ENCODE measurements around the gene PEMT. TPM values are rescaled to one million over a fixed set of nuclear protein-coding genes. Genes with fewer than 3 reads are reported as not detected.

PEMT gene
- polyA plus RNA-seq, 2 of the 4 experiments (the other 2 are of a cell fraction) = 47.5 to 47.8 TPM

GRCh38 chr17:17535957-17536356 is 55.6 kb downstream of the PEMT start:
- Histone ChIP-seq H3K4me3 (no peak overlapping the region), H3K27ac (peak overlapping the region; percentile 76 to 87), H3K4me1 (peaks cover 56% of the 10 kb centered on the region), H3K4me2 (peak overlapping the region; percentile 53), H3K9me3 (no peaks in the 10 kb centered on the region)
- CTCF ChIA-PET = interaction anchor here (1.1 to 7.2 kb wide), 5 partner anchors 11 to 181 kb away, joined by 3 to 81 read pairs (median 4); partner anchors contain the start of gene RASD1
- ATAC-seq (peak; percentile 69 to 75), DNase-seq (ENCODE audit: low read depth in 1 of 2, low spot score in 1 of 2) (peak; percentile 80 to 81), FAIRE-seq (no peak)
- WGBS (ENCODE audit: missing lambda C conversion rate) = 25% methylated on average over 7 of the region's 7 CpGs
- TF ChIP-seq SMC3 (IDR thresholded peaks at IDR 0.05) (peak; percentile 18; the same call in 1 of the 3 replicates), ZNF302 (CRISPR knock-in tag; IDR thresholded peaks at IDR 0.05) (no peak), GATA3 (IDR thresholded peaks at IDR 0.05; ENCODE audit: borderline replicate concordance) (0 out of 2 replicates have a peak, but pooled peaks have one; percentile 36), HOXB13 (CRISPR knock-in tag; IDR thresholded peaks at IDR 0.05; ENCODE audit: low read depth) (no peak), MYC (IDR thresholded peaks at IDR 0.05; ENCODE audit: borderline replicate concordance, low read length) (no peak), ZC3H11A (IDR thresholded peaks at IDR 0.05) (no peak), HOXA7 (CRISPR knock-in tag; IDR thresholded peaks at IDR 0.05) (no peak), CHD4 (IDR thresholded peaks at IDR 0.05; ENCODE audit: borderline replicate concordance) (no peak), JUNB (IDR thresholded peaks at IDR 0.05) (0 out of 2 replicates have a peak, but pooled peaks have one; percentile 14), POLR2A (IDR thresholded peaks at IDR 0.05; ENCODE audit: low read length) (no peak), EP300 (IDR thresholded peaks at IDR 0.05) (peak; percentile 34 to 67; a peak in 3 of 5 replicates), HOXB5 (CRISPR knock-in tag; IDR thresholded peaks at IDR 0.05) (no peak), MAX (IDR thresholded peaks at IDR 0.05) (0 out of 2 replicates have a peak, but pooled peaks have one; percentile 43), NFE2L2 (conservative IDR thresholded peaks at IDR 0.05; ENCODE audit: low read length) (no peak), NR3C1 (IDR thresholded peaks at IDR 0.05) (no peak), FOSL2 (IDR thresholded peaks at IDR 0.05) (no peak), FOSL2 (CRISPR knock-in tag; IDR thresholded peaks at IDR 0.05) (peak; percentile 47; the same call in 1 of the 2 replicates), RNF2 (IDR thresholded peaks at IDR 0.05; ENCODE audit: borderline replicate concordance, low read depth) (no peak)
- POLR2A ChIA-PET = no interaction called here

GRCh38 chr17:17533901-17534441 is 57.5 kb downstream of the PEMT start:
- TF ChIP-seq EHF (CRISPR knock-in tag; IDR thresholded peaks at IDR 0.05) (no peak), FOXS1 (CRISPR knock-in tag; IDR thresholded peaks at IDR 0.05) (no peak), EP300 (IDR thresholded peaks at IDR 0.05) (0 out of 5 replicates have a peak, but pooled peaks of 1 of the 2 experiments have one; percentile 19), CHD4 (IDR thresholded peaks at IDR 0.05; ENCODE audit: borderline replicate concordance) (no peak), CBX2 (IDR thresholded peaks at IDR 0.05; ENCODE audit: borderline replicate concordance, low read depth) (no peak), HEYL (CRISPR knock-in tag; IDR thresholded peaks at IDR 0.05) (no peak), JUN (IDR thresholded peaks at IDR 0.05) (peak in 1 of 2 experiments; percentile 60; a peak in 2 of 5 replicates), HDAC2 (IDR thresholded peaks at IDR 0.05) (no peak), RCOR1 (IDR thresholded peaks at IDR 0.05; ENCODE audit: low read depth, low read length) (no peak), NR3C1 (IDR thresholded peaks at IDR 0.05) (no peak), HOXA7 (CRISPR knock-in tag; IDR thresholded peaks at IDR 0.05) (no peak), ATOH8 (CRISPR knock-in tag; IDR thresholded peaks at IDR 0.05; ENCODE audit: low read depth) (no peak), KDM1A (IDR thresholded peaks at IDR 0.05; ENCODE audit: low read depth) (no peak), ZSCAN20 (CRISPR knock-in tag; IDR thresholded peaks at IDR 0.05) (no peak), TFCP2L1 (CRISPR knock-in tag; IDR thresholded peaks at IDR 0.05) (no peak)
- FAIRE-seq (peak; percentile 65), ATAC-seq (no peak), DNase-seq (ENCODE audit: low read depth in 1 of 2, low spot score in 1 of 2) (peak; percentile 42 to 85)
- H3K9me3 ChIP-seq = no peaks in the 10 kb centered on the region
- WGBS (ENCODE audit: missing lambda C conversion rate) = 14% methylated on average over 3 of the region's 3 CpGs
- no peak overlapping the region for H3K4me3 ChIP-seq
- H3K4me1 ChIP-seq = peaks cover 47% of the 10 kb centered on the region
- ChIA-PET POLR2A (interaction anchor here (1.0 kb wide), 1 partner anchor 37 kb away, joined by 8 read pairs; no protein-coding TSS in a partner anchor), CTCF (interaction anchor here (0.5 to 7.2 kb wide), 7 partner anchors 36 to 386 kb away, joined by 3 to 81 read pairs (median 4); partner anchors contain the start of gene RASD1)
- H3K4me2 ChIP-seq = no peak overlapping the region
- peak overlapping the region; percentile 11 to 87; a peak in 2 of 6 replicates for H3K27ac ChIP-seq
